Cardiac fibroblast (primary cell): ENCODE results near the gene SCUBE1.

Experiments
- DNase-seq, 2 donors: peaks; one replicate each; pipeline versions ENCODE4 v3.0.0 to v3.0.0-alpha.2; 2010; ENCODE audit warnings: low read depth in 2 of 2
- H3K4me3 ChIP-seq, 2 donors: replicated peaks in 1 of 2; 1 replicate in 1 of 2; 2 replicates in 1 of 2; pipeline ENCODE4 v1.5.1; 2011; ENCODE audit warnings: low read depth in 2 of 2, low read length in 2 of 2, mild to moderate bottlenecking in 2 of 2, moderate library complexity in 1 of 2
- CTCF ChIP-seq: IDR thresholded peaks from one replicate; pipeline ENCODE4 v1.5.1; 2011; ENCODE audit warnings: low read depth, mild to moderate bottlenecking, low read length, inconsistent platforms

SCUBE1 gene

GRCh38 chr22:43244402-43244801 lies 98.8 kb downstream of the SCUBE1 start:
- TF ChIP-seq CTCF: no peak
- DNase-seq: no peak
- no peak overlapping the region for H3K4me3 ChIP-seq

- DNase-seq: no peak
- no peak overlapping the region for H3K4me3 ChIP-seq
- no peak for TF ChIP-seq CTCF
Observed at GRCh38 chr22:43243324-43243723, 99.8 kb downstream of the SCUBE1 start.

- no peak for DNase-seq
- TF ChIP-seq CTCF: no peak
- no peak overlapping the region for H3K4me3 ChIP-seq
Observed at GRCh38 chr22:43242627-43243026, 100.5 kb downstream of the SCUBE1 start.

GRCh38 chr22:43241699-43242386 lies 101.3 kb downstream of the SCUBE1 start:
- no peak for TF ChIP-seq CTCF
- no peak overlapping the region for H3K4me3 ChIP-seq
- DNase-seq: no peak

DNA sequence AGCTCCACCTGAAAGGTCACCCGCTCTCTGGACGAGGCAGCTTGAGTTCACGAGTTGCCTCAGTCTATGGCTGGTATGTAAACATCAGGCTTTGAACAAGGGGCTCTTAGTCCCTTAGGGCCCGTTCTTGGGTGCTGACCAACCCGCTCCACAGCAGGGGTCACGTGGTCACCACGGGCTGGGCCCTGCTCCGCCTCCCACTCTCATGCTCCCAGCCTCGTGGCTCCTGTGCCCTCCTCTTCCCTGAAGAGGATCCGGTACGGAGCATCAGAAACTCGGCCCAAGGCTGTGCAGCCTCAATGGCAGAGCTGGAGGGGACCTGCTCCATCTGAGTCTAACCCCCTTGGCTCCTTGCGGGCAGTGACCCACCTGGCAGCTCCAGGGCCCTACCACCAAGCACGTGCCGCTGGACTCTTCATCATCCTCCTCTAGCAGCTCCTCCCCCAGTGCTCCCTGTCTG lies 102.0 kb downstream of the SCUBE1 start:
- H3K4me3 ChIP-seq: no peak overlapping the region
- no peak for DNase-seq
- no peak for TF ChIP-seq CTCF

DNA sequence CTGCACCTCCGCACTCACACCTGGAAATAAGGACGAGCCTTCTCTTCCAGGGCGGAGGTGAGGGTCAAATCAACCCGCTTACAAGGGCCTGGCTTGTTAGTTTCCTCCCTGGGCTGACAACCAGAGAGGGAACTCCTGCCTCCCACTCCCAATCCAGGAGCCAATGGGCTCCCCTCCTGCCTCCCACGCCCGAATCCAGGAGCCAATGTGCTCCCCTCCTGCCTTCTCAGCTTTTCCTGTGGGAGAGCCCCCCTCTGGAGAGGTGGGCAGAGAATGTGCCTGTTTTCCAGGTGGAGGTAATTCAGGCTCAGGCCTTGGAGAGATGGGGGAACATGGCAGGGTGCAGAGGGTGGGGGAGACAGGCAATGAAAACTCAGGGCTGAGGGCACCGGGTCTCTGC lies 102.6 kb downstream of the SCUBE1 start:
- no peak overlapping the region for H3K4me3 ChIP-seq
- no peak for DNase-seq
- no peak for TF ChIP-seq CTCF

- TF ChIP-seq CTCF: no peak
- no peak for DNase-seq
- no peak overlapping the region for H3K4me3 ChIP-seq
Observed at GRCh38 chr22:43239956-43240355, 103.2 kb downstream of the SCUBE1 start.
